Cerebellar nuclear complex (tissue), 1 donor: ENCODE data around the gene FBXL15.
"Not testable (repeated sequence)": the region's sequence is repeated elsewhere in the genome, so short reads cannot be mapped to it uniquely, and the experiment has no call there.

ENCODE experiments used
- DNase-seq, 2 experiments: peaks; one replicate each; lab custom pipeline; 2025; lab: John Stamatoyannopoulos, UW

FBXL15 gene

GRCh38 chr10:102431452-102432124, 11.0 kb downstream of the FBXL15 start:
- DNase-seq, result no peak

- DNase-seq, result peak; percentile 90 to 92
Observed at GRCh38 chr10:102432162-102432950, 11.7 kb downstream of the FBXL15 start, which contains the start of gene CUEDC2. CUEDC2 (minus strand) TSS chr10:102432574; CDS start chr10:102425188, 7,386 bp downstream.

GRCh38 chr10:102433619-102434046, 13.0 kb downstream of the FBXL15 start:
- DNase-seq, result no peak

- no peak for DNase-seq
Observed at GRCh38 chr10:102434394-102435132, 13.9 kb downstream of the FBXL15 start.

GRCh38 chr10:102435133-102435497, 14.5 kb downstream of the FBXL15 start:
- DNase-seq, result no peak

GRCh38 chr10:102435529-102436233, 15.0 kb downstream of the FBXL15 start:
- no peak for DNase-seq

- DNase-seq, result no peak
Observed at GRCh38 chr10:102436312-102436711, 15.7 kb downstream of the FBXL15 start.

- DNase-seq, result no peak
Observed at GRCh38 chr10:102437515-102437914, 16.9 kb downstream of the FBXL15 start.

GRCh38 chr10:102438374-102438773, 17.7 kb downstream of the FBXL15 start:
- no peak for DNase-seq

- DNase-seq, result no peak
Observed at GRCh38 chr10:102444851-102445250, 24.2 kb downstream of the FBXL15 start.

GRCh38 chr10:102449321-102450123, 28.9 kb downstream of the FBXL15 start:
- peak; percentile 50 to 83 for DNase-seq

GRCh38 chr10:102450124-102450373, 29.4 kb downstream of the FBXL15 start:
- no peak for DNase-seq

- peak in 1 of 2 experiments; percentile 33 for DNase-seq
Observed at GRCh38 chr10:102450374-102451104, 29.9 kb downstream of the FBXL15 start.

- no peak for DNase-seq
Observed at GRCh38 chr10:102451105-102451969, 30.7 kb downstream of the FBXL15 start, which contains the start of gene C10orf95. C10orf95 (minus strand) TSS chr10:102451543; CDS start chr10:102451093, 450 bp downstream.

- no peak for DNase-seq
Observed at GRCh38 chr10:102452672-102453340, 32.2 kb downstream of the FBXL15 start.

- DNase-seq, result no peak
Observed at GRCh38 chr10:102453502-102453901, 32.9 kb downstream of the FBXL15 start.

- not testable (repeated sequence) for DNase-seq
Observed at GRCh38 chr10:102454662-102455487, 34.2 kb downstream of the FBXL15 start.

- no peak for DNase-seq
Observed at GRCh38 chr10:102455893-102456471, 35.3 kb downstream of the FBXL15 start.
